ACC112 (cell line): ENCODE results near the gene EFS.

ENCODE experiments used
- H2AFZ ChIP-seq: fragments of 200-600 bp; sonication (generic); one replicate; pipeline ENCODE4 v1.6.0; 2017; ENCODE audit warnings: antibody characterized with exemption, low read length; ENCODE audit not compliant: unreplicated experiment
- H3K27ac ChIP-seq: fragments of 200-600 bp; sonication (generic); 2 replicates; pipeline ENCODE4 v1.5.1; 2014; ENCODE audit warnings: low read depth, mild to moderate bottlenecking, antibody characterized with exemption, low read length, moderate library complexity
- H3K27me3 ChIP-seq: fragments of 200-600 bp; sonication (generic); 2 replicates; pipeline ENCODE4 v1.6.1; 2014; ENCODE audit warnings: mild to moderate bottlenecking, antibody characterized with exemption, low read length, moderate library complexity, mixed read lengths; ENCODE audit not compliant: insufficient read depth
- H3K36me3 ChIP-seq: fragments of 200-600 bp; sonication (generic); 2 replicates; pipeline ENCODE4 v1.6.1; 2016; ENCODE audit warnings: mild to moderate bottlenecking, antibody characterized with exemption, low read length, moderate library complexity, mixed read lengths; ENCODE audit not compliant: insufficient read depth
- H3K4me1 ChIP-seq: fragments of 200-600 bp; sonication (generic); one replicate; pipeline ENCODE4 v1.6.1; 2016; ENCODE audit warnings: low read length, mixed read lengths; ENCODE audit not compliant: insufficient read depth, unreplicated experiment, control insufficient read depth
- H3K4me3 ChIP-seq: fragments of 200-600 bp; sonication (generic); 2 replicates; pipeline ENCODE4 v1.5.1; 2014; ENCODE audit warnings: mild to moderate bottlenecking, low read depth, low read length
- H3K79me2 ChIP-seq: fragments of 200-600 bp; sonication (generic); one replicate; pipeline ENCODE4 v1.6.0; 2016; ENCODE audit warnings: low read length; ENCODE audit not compliant: control insufficient read depth, unreplicated experiment, insufficient read depth

EFS gene

DNA sequence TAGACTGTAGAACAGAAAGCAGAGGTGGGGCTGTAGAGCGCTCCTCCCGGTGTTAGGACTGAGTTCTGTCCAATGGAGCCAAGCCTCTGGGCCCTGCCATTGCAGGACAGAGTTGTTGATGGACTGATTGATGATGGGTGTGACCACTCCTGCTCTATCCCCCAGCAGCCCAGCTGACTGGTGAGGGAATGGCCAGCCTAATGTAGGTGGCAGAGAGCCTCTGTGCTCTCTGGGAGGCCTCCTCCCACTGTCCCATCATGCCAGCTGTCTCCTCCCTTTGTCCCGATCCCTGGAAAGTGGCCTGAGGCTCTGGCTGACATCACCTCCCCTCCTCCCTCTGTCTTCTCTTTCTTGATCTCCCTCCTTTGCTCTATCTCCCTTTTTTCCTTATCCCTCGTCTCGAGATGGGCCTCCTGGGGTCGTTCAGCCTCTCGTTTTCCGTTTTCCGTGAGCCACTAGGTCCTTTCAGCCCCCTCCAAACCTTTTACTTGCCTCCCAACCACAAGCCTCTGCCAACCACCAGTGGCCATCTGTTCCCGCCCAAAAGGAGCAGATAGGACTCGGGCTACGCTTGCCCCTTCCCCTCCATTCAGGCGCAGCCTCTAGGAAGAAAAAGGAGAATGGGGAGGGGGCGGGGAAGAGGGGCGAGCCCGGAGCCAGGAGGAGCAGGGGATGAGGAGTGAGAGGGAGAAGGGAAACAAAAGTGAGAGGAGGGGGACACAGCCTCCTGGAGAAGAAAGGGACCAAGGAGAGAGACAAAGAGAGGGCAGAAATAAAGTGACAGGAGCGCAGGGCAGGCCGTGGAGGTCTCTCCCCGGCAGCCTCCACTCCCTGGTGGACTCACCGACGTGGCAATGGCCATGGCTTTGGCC lies 572 bp downstream of the EFS start:
- H3K27me3 ChIP-seq, result peaks cover 9% of the 10 kb centered on the region
- peaks cover 16% of the 10 kb centered on the region for H3K79me2 ChIP-seq
- no peaks in the 10 kb centered on the region for H3K36me3 ChIP-seq
- H3K4me3 ChIP-seq, result peak overlapping the region; percentile 75
- H2AFZ ChIP-seq, result peak overlapping the region; percentile 19
- H3K4me1 ChIP-seq, result peaks cover 16% of the 10 kb centered on the region
- peak overlapping the region; percentile 54 for H3K27ac ChIP-seq

DNA sequence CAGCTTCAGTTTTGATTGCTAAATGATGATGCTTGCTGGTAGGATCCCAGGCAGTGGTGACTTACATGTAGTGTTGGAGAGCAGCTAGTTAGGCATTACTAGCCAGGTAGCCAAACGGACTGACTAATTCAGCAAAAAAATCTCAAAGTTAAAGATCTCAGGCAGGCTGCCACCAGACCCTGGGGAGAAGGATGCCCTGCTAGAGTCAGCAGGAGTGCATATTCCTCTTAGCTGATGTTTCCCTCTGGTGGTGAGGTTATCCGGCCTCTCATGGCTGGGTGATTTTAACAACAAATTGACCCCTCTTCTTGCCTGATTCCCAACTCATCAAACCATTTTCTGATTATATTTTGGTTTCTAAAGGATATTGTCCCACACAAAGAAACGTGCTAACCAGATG lies 2.8 kb downstream of the EFS start:
- Histone ChIP-seq H3K4me3 (no peak overlapping the region), H3K27ac (peak overlapping the region; percentile 74; the same call in 1 of the 2 replicates), H2AFZ (no peak overlapping the region), H3K79me2 (peaks cover 16% of the 10 kb centered on the region), H3K36me3 (no peaks in the 10 kb centered on the region), H3K27me3 (no peaks in the 10 kb centered on the region), H3K4me1 (peaks cover 16% of the 10 kb centered on the region)

DNA sequence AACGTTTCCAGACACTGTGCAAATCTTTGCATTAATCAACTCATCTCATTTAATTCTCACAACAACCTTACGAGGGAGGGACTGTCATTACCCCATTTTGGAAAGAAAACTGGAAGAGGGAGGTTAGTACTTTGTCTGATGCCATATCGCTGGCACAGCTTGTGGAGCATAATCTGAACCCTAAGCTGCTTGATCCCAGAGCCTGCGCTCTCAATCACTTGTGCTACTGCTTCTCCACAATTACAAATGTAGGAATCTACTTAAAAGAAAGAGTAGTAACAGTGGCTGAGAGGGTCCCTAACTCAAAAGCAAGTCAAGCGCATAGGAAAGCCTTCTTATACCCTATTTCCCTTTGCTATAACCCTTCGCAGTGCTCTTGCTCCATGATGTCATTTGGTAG lies 3.2 kb downstream of the EFS start:
- Histone ChIP-seq H3K79me2 (peaks cover 16% of the 10 kb centered on the region), H3K4me1 (peaks cover 15% of the 10 kb centered on the region), H3K36me3 (no peaks in the 10 kb centered on the region), H3K27ac (peak overlapping the region; percentile 74), H2AFZ (no peak overlapping the region), H3K4me3 (no peak overlapping the region), H3K27me3 (no peaks in the 10 kb centered on the region)

DNA sequence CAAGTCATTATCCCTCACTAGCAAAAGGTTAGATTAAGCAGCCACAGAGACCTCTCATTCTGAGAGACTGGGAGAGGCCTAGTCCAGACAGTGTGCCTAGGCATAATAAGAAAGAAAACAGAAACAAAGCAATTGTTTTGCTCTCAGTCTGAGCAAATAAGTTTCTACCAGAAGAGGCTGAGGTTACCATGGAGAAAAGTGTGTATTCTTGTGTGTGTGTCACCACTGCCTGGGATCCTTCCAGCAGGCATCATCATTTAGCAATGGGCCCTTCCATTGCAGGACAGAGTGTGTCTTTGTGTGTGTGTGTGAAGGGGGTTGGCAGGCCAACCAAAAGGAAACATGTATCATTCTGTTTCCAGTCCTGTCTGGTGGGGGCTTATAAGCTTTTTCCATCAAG lies 3.7 kb downstream of the EFS start:
- peaks cover 11% of the 10 kb centered on the region for H3K4me1 ChIP-seq
- H3K27ac ChIP-seq, result peak overlapping the region; percentile 74
- no peak overlapping the region for H2AFZ ChIP-seq
- H3K36me3 ChIP-seq, result no peaks in the 10 kb centered on the region
- peaks cover 16% of the 10 kb centered on the region for H3K79me2 ChIP-seq
- no peak overlapping the region for H3K4me3 ChIP-seq
- H3K27me3 ChIP-seq, result no peaks in the 10 kb centered on the region

DNA sequence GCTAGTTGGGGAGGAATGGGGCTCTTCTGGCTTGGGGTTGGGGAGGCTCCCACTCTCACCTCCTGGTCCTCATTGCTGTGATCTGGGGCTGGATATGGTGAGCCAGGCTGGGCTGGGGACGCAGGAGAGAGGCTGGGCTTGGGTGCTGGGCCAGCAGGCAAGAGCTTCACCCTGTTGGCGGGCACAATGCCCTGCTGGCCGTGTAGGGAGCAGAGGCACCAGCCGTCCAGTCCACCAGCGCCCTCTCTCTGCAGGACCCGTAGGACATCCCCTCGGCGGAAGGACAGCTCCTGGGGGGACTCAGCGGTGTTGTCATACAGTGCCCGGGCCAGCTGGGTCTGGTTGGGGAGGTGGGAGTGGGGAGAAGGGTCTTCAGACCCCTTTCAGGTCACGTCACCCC lies 4.5 kb downstream of the EFS start:
- H3K79me2 ChIP-seq, result peaks cover 16% of the 10 kb centered on the region
- no peak overlapping the region for H3K4me3 ChIP-seq
- H3K27me3 ChIP-seq, result no peaks in the 10 kb centered on the region
- no peaks in the 10 kb centered on the region for H3K36me3 ChIP-seq
- H2AFZ ChIP-seq, result no peak overlapping the region
- H3K4me1 ChIP-seq, result peaks cover 11% of the 10 kb centered on the region
- H3K27ac ChIP-seq, result no peak overlapping the region; the same call in 1 of the 2 replicates

DNA sequence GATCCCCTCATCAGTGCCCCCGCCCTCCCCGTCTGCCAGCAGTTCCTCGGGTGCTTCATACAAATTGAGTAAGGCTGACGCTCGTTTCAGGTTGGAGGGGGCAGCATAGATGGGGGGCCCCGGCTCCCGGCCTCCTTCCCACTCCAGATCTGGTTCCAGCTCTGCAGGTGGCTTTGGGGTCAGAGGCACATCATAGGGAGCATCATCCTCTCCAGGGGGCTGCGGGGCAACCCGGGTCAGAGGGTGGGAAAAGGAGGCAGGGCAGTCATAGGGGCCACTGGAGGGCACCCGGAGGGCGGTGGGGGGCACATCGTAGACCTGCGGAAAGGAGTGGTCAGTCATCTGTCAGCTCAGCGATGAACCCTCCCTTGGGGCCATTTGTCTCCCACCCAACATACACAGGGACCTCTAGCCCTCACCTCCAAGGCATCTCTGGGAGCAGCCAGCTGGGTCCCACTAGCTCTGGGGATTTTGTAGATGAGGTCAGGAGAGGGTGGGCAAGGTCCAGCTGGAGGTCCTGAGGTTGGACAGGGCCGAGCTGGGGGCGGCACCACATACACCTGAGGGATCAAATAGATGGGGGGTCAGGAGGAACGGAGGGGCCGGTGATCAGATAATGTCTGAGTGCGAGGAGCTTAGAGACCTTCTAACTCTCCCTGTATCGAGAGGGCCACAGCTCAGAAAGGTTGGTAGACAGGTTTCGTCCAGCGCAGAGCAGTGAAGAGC lies 5.1 kb downstream of the EFS start:
- no peak overlapping the region for H3K27ac ChIP-seq
- no peaks in the 10 kb centered on the region for H3K27me3 ChIP-seq
- H3K4me3 ChIP-seq, result no peak overlapping the region
- no peak overlapping the region for H2AFZ ChIP-seq
- peaks cover 11% of the 10 kb centered on the region for H3K4me1 ChIP-seq
- peaks cover 15% of the 10 kb centered on the region for H3K79me2 ChIP-seq
- H3K36me3 ChIP-seq, result no peaks in the 10 kb centered on the region

DNA sequence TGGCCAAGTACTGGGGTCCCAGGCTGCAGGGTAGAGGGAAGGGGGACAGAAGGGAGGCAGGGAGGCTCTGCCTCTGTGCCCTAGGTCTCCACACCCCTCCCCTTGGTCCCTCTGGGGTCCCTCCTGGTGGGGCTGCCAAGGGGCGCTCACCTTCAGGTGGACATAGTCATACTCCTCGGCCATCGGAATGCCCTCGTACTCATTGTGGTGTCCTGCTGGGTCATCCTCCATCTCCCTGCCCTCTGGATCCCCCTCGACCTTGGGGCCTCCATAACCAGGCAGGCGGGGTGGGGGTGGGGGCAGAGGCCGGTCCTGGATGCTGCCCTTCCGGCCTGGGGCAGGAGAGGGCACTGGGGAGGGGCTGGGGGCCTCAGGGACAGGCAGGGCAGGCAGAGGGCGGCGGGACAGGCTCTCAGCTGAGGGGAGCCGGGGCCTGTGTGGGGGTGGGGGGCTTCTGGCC lies 5.8 kb downstream of the EFS start:
- Histone ChIP-seq H2AFZ (no peak overlapping the region), H3K27me3 (no peaks in the 10 kb centered on the region), H3K4me1 (peaks cover 11% of the 10 kb centered on the region), H3K27ac (no peak overlapping the region), H3K36me3 (no peaks in the 10 kb centered on the region), H3K79me2 (peaks cover 8% of the 10 kb centered on the region), H3K4me3 (no peak overlapping the region)

DNA sequence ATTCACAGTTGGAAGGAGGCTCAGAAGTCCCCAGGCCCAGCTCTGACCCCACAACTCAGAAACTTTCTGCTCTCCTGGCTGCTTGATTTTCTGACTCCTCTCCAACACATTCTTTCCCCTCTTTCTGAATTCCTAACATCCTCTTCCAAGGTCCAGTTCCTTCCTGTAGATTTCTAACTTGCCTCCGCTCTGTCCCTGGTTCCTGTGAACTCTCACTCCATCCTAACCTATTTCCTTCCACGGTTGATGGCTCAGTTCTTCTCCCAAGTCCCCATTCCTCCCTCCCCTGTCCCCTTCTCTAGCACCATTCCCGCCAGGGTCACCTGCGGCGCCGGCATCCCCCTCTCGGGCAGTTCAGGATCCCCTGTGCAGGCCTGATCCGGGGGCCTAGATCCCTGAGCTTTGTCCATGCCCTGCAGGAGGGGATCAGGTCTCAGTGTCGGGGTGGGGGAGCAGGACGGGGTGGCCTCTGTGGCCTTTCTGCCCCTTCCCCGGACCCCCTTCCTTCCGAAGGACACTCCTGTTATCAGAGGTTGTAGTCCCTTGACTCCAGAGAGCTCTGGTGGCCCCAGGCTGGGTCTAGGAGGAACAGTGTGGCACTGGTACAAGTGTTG lies 6.3 kb downstream of the EFS start:
- Histone ChIP-seq H3K36me3 (no peaks in the 10 kb centered on the region), H3K4me3 (no peak overlapping the region), H3K27ac (no peak overlapping the region), H3K79me2 (peaks cover 3% of the 10 kb centered on the region), H3K27me3 (no peaks in the 10 kb centered on the region), H2AFZ (no peak overlapping the region), H3K4me1 (peaks cover 8% of the 10 kb centered on the region)

DNA sequence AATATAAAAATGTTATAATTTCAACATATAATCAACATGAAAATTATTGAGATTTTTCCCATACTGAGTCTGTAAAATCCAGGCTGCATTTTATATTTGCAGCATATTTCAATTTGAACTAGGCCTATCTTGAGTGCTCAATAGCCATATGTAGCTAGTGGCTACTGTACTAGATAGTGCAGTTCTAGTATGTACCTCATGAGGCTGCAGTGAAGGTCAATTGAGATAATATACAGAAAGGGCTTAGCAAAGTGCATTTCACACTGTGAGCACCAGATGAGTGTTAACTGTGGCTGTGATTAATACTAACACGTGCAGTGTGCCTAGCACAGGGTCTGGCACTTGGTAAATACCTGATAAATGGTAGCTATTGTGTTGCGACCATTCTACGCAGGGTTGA lies 6.9 kb downstream of the EFS start:
- H3K27ac ChIP-seq, result no peak overlapping the region
- H3K27me3 ChIP-seq, result no peaks in the 10 kb centered on the region
- peaks cover 10% of the 10 kb centered on the region for H3K4me1 ChIP-seq
- H2AFZ ChIP-seq, result no peak overlapping the region
- H3K36me3 ChIP-seq, result no peaks in the 10 kb centered on the region
- H3K79me2 ChIP-seq, result peaks cover 3% of the 10 kb centered on the region
- H3K4me3 ChIP-seq, result no peak overlapping the region

DNA sequence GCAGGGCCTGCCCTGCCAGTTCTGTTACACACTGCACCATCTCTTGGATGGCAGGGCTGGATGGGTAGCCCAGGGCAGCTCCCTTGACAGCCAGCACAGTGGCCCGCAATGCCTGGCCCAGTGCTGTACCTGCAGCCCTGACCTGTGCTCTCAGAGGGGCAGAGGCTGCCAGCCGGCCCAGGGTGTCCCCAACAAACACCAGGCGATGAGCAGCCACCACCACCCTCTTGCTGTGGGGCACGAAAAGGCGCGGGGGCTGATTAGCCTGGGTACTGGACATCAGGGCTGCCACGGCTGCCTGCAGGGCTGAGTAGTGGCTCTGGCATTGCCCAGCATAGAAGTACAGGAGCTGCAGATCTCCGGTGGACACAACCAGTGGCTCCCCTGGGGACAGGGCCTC lies 7.7 kb downstream of the EFS start:
- H3K79me2 ChIP-seq, result peaks cover 3% of the 10 kb centered on the region
- no peaks in the 10 kb centered on the region for H3K27me3 ChIP-seq
- no peak overlapping the region for H2AFZ ChIP-seq
- H3K4me3 ChIP-seq, result no peak overlapping the region
- no peaks in the 10 kb centered on the region for H3K36me3 ChIP-seq
- no peak overlapping the region for H3K27ac ChIP-seq
- peaks cover 11% of the 10 kb centered on the region for H3K4me1 ChIP-seq
